Measurements from ENCODE around the gene KLF2.

KLF2 gene

GRCh38 chr19:16358456-16358855 is 33.8 kb downstream of the KLF2 start:
- no peak for DNase-seq (ENCODE audit: low read depth)
- no peak overlapping the region for H3K4me3 ChIP-seq (ENCODE audit: low read depth, low read length)
- TF ChIP-seq, protein P1, sequence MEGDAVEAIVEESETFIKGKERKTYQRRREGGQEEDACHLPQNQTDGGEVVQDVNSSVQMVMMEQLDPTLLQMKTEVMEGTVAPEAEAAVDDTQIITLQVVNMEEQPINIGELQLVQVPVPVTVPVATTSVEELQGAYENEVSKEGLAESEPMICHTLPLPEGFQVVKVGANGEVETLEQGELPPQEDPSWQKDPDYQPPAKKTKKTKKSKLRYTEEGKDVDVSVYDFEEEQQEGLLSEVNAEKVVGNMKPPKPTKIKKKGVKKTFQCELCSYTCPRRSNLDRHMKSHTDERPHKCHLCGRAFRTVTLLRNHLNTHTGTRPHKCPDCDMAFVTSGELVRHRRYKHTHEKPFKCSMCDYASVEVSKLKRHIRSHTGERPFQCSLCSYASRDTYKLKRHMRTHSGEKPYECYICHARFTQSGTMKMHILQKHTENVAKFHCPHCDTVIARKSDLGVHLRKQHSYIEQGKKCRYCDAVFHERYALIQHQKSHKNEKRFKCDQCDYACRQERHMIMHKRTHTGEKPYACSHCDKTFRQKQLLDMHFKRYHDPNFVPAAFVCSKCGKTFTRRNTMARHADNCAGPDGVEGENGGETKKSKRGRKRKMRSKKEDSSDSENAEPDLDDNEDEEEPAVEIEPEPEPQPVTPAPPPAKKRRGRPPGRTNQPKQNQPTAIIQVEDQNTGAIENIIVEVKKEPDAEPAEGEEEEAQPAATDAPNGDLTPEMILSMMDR (IDR thresholded peaks at IDR 0.05; ENCODE audit: insufficient read depth, low read depth, low read length, missing control alignments): no peak

DNA sequence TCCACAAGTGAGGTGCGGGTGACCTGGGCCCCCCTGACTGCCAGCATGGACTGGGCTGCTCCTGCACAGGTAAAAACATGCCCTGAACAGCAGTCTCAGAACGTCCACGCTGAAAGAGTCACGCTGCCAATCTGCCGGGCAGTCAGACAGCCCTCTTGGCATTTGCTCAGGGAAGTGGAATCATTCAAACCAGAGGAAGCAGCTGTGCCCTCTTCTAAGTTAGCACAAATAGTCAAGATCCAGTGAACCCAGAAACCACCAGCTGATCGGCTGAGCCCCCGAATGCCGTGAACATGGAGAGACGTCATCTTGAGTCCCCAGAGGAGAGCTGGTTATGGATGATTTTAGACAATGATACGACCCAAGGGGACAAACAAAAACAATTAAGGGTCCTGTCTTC is 34.4 kb downstream of the KLF2 start:
- TF ChIP-seq, protein P1 (IDR thresholded peaks at IDR 0.05; ENCODE audit: insufficient read depth, low read depth, low read length, missing control alignments): no peak
- H3K4me3 ChIP-seq (ENCODE audit: low read depth, low read length): no peak overlapping the region
- no peak for DNase-seq (ENCODE audit: low read depth)

- no peak for DNase-seq (ENCODE audit: low read depth)
- TF ChIP-seq, protein P1 (IDR thresholded peaks at IDR 0.05; ENCODE audit: insufficient read depth, low read depth, low read length, missing control alignments): no peak
These were observed 35.3 kb downstream of the KLF2 start for GRCh38 chr19:16359964-16360363.

GRCh38 chr19:16360738-16361137 is 36.1 kb downstream of the KLF2 start:
- DNase-seq (ENCODE audit: low read depth): no peak
- TF ChIP-seq, protein P1 (IDR thresholded peaks at IDR 0.05; ENCODE audit: insufficient read depth, low read depth, low read length, missing control alignments): no peak
- H3K4me3 ChIP-seq (ENCODE audit: low read depth, low read length): no peak overlapping the region

More at GRCh38 chr19:16359964-16360363, 35.3 kb downstream of the KLF2 start:
- H3K4me3 ChIP-seq (ENCODE audit: low read depth, low read length): no peak overlapping the region

GRCh38 chr19:16361254-16361653 is 36.6 kb downstream of the KLF2 start:
- TF ChIP-seq, protein P1 (IDR thresholded peaks at IDR 0.05; ENCODE audit: insufficient read depth, low read depth, low read length, missing control alignments): no peak
- no peak overlapping the region for H3K4me3 ChIP-seq (ENCODE audit: low read depth, low read length)
- DNase-seq (ENCODE audit: low read depth): no peak

DNA sequence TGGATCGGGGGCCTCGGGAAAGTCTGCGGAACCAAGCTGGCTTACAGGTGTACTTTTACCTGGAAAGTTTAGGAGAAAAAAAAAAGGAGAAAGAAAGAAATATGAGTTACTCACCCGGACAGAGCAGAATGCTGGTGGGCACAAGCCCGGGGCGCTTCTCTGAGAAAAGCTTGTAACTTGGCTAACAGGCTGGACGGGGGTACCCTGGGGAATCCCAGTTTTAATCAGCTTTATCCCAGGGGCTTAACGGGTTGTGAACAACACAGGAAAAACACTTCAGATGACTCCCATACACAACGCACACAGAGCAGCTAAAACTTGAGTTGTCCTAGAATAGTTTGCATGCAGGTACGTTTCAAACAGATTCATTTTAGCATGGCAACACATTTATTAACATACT is 37.3 kb downstream of the KLF2 start:
- H3K4me3 ChIP-seq (ENCODE audit: low read depth, low read length): no peak overlapping the region
- DNase-seq (ENCODE audit: low read depth): no peak
- TF ChIP-seq, protein P1 (IDR thresholded peaks at IDR 0.05; ENCODE audit: insufficient read depth, low read depth, low read length, missing control alignments): no peak

DNA sequence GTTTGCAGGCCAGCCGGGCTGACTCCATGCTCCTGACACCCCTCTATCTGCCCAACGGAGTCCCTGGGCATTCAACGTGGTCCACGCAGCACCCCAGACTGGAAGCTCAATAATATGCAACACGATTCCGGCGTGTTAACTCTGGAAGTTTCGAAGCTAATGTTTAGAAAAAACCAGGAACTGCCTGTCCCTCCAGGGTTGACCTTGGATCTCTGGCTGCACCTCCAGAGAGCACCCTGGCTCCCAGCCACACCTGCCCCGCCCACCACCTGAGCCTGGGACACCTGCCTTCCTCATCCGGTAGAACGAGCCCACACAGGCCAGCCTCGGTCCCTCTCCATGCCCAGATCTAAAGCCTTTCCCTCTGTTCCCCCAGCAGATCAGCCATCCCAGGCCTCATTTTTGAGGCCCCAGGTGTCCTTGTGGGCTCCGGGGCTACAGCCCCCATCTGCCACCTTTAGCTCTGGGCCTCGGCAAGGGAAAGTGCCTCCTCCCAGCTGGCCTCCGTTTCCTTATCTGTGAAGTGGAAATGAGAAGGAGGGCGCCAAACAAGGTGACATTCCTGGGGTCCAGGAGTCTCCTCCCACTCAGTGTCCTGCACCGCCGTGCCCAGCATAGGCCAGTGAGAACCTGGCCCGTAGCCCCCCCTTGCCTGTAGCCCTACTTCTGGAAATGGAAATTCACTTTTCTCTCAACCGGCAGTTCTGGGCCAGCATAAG is 38.7 kb downstream of the KLF2 start:
- TF ChIP-seq, protein P1 (IDR thresholded peaks at IDR 0.05; ENCODE audit: insufficient read depth, low read depth, low read length, missing control alignments): no peak
- DNase-seq (ENCODE audit: low read depth): no peak
- H3K4me3 ChIP-seq (ENCODE audit: low read depth, low read length): no peak overlapping the region
